Right atrium auricular region (tissue), 2 donors: ENCODE data around the gene KANK4. TPM values are rescaled to one million over a fixed set of nuclear protein-coding genes. Genes with fewer than 3 reads are reported as not detected.

Experiments used
- DNase-seq: peaks from one replicate; pipeline ENCODE4 v3.0.0-alpha.2; 2019; ENCODE audit warnings: low spot score
- H3K27ac ChIP-seq, 2 donors: fragments of 200-600 bp; sonication (generic); 1 replicate in 1 of 2; 2 replicates in 1 of 2; pipeline ENCODE4 v1.5.1; 2016 to 2019
- H3K27me3 ChIP-seq, 2 donors: fragments of 200-600 bp; sonication (generic); one replicate each; pipeline versions ENCODE4 v1.5.1 to v1.6.0; 2017 to 2019
- H3K36me3 ChIP-seq: fragments of 200-600 bp; sonication (generic); one replicate; pipeline ENCODE4 v1.5.1; 2016
- H3K4me1 ChIP-seq, 2 donors: fragments of 200-600 bp; sonication (generic); one replicate each; pipeline versions ENCODE4 v1.5.1 to v1.6.0; 2017 to 2019
- H3K4me3 ChIP-seq, 2 donors: fragments of 200-600 bp; sonication (generic); 1 replicate in 1 of 2; 2 replicates in 1 of 2; pipeline ENCODE4 v1.5.1; 2017 to 2019; ENCODE audit warnings: mild to moderate bottlenecking in 1 of 2, moderate library complexity in 1 of 2
- H3K9me3 ChIP-seq, 2 donors: fragments of 200-600 bp; sonication (generic); one replicate each; pipeline ENCODE4 v1.5.1; 2019
- total RNA-seq, 2 donors: library from RNA; depleted of rRNA; stranded (reverse); fragments of >200 nt; gene quantifications; one replicate each; pipeline ENCODE4 v1.1.0, GENCODE V29; 2016
- TF ChIP-seq, protein P1 (sequence below), 2 donors: fragments of 200-600 bp; sonication (generic); IDR thresholded peaks; one replicate each; pipeline ENCODE4 v1.5.1; 2019; ENCODE audit warnings: antibody characterized with exemption in 2 of 2

The KANK4 gene
- total RNA-seq, 2 donors from 2014 or later: 0.12 to 0.63 TPM

DNA sequence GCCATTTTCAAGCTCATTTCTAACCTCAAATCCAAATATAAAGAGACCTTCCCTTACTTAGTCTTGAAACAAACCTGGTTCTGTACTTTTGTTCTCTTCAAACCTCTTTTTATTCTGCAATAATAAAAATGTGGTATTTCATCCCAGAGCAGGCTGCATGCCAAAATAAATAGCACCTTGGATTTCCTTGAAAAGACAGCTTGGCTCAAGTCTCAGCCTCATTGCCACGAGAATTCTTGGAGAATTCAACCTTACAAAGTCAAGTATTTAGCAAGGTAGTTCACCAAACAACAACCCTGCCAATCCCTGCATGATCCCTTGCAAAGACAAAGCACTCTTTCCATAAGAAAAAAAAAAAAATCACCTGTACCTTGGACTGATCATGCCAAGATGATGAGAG lies 33.8 kb downstream of the KANK4 start:
- H3K9me3 ChIP-seq: no peaks in the 10 kb centered on the region
- no peaks in the 10 kb centered on the region for H3K36me3 ChIP-seq
- TF ChIP-seq, protein P1, sequence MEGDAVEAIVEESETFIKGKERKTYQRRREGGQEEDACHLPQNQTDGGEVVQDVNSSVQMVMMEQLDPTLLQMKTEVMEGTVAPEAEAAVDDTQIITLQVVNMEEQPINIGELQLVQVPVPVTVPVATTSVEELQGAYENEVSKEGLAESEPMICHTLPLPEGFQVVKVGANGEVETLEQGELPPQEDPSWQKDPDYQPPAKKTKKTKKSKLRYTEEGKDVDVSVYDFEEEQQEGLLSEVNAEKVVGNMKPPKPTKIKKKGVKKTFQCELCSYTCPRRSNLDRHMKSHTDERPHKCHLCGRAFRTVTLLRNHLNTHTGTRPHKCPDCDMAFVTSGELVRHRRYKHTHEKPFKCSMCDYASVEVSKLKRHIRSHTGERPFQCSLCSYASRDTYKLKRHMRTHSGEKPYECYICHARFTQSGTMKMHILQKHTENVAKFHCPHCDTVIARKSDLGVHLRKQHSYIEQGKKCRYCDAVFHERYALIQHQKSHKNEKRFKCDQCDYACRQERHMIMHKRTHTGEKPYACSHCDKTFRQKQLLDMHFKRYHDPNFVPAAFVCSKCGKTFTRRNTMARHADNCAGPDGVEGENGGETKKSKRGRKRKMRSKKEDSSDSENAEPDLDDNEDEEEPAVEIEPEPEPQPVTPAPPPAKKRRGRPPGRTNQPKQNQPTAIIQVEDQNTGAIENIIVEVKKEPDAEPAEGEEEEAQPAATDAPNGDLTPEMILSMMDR (IDR thresholded peaks at IDR 0.05): no peak
- H3K27me3 ChIP-seq: no peaks in the 10 kb centered on the region
- no peak overlapping the region for H3K27ac ChIP-seq
- peaks cover 0 to 6% of the 10 kb centered on the region in 2 donors for H3K4me1 ChIP-seq
- no peak overlapping the region for H3K4me3 ChIP-seq
- DNase-seq: no peak

DNA sequence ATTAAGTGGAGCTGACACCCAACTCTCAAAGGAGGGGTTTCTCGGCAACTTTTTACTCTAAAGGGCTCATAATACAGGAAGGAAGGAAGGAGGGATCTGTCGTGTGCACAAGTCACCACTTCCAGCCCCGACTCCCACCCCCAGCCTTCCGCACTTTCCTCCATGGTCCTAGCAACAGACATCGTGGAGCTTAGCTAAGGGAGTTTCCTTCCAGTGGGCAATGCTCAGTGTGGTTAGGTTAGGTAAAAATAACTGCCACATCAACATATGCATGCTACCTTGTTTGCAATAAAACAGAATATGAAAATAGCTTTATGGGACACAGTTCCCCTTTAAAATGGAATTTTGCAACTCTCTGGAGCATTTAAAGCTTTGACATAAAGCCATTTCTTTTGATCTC lies 35.2 kb downstream of the KANK4 start:
- Histone ChIP-seq H3K36me3 (no peaks in the 10 kb centered on the region), H3K27ac (no peak overlapping the region), H3K27me3 (no peaks in the 10 kb centered on the region), H3K9me3 (no peaks in the 10 kb centered on the region), H3K4me1 (peaks cover 0 to 6% of the 10 kb centered on the region in 2 donors), H3K4me3 (no peak overlapping the region)
- DNase-seq: no peak
- TF ChIP-seq, protein P1 (IDR thresholded peaks at IDR 0.05): no peak

DNA sequence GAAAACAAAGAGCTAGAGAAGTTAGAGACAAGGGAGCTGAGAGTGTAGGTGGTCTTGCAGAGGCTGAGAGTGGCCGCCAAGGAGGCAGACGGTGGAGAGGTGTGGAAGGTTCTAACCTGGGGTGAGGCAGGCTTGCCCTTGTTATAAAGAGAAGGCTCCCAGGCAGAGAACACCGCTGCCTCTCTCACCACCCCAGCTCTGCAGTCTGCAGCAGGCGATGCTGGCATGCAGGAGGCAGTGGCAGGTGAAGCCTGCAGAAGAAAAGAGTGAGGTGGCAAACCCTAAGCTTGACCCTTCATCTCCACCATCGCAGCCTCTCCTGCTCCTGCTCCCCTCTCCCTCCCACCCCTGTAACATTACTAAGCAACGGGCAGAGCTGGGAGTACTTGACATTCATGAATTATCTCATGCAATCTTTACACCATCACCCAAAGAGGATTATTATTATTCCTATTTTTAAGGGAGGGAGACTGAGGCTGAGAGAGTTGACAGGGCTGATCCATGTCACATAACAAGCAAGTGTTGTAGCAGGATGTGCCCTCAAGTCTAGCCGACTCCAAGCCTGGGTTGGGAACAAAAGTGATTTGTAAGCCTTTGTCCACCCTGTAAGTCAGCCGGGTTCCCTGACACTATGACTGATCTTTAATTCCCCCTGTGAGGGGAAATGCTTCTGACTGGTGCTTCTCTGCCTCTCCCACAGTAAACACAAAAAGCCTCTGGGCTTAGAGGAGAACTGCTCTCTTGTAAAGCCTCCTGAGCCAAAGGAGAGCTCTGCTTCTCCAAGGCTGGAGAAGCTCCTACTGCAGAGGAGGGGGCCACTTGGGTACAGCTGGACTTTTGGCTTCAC lies 36.1 kb downstream of the KANK4 start:
- H3K9me3 ChIP-seq: no peaks in the 10 kb centered on the region
- H3K27me3 ChIP-seq: no peaks in the 10 kb centered on the region
- H3K4me1 ChIP-seq: peaks cover 0 to 6% of the 10 kb centered on the region in 2 donors
- TF ChIP-seq, protein P1 (IDR thresholded peaks at IDR 0.05): no peak
- H3K27ac ChIP-seq: no peak overlapping the region
- H3K4me3 ChIP-seq: no peak overlapping the region
- no peaks in the 10 kb centered on the region for H3K36me3 ChIP-seq
- DNase-seq: no peak

DNA sequence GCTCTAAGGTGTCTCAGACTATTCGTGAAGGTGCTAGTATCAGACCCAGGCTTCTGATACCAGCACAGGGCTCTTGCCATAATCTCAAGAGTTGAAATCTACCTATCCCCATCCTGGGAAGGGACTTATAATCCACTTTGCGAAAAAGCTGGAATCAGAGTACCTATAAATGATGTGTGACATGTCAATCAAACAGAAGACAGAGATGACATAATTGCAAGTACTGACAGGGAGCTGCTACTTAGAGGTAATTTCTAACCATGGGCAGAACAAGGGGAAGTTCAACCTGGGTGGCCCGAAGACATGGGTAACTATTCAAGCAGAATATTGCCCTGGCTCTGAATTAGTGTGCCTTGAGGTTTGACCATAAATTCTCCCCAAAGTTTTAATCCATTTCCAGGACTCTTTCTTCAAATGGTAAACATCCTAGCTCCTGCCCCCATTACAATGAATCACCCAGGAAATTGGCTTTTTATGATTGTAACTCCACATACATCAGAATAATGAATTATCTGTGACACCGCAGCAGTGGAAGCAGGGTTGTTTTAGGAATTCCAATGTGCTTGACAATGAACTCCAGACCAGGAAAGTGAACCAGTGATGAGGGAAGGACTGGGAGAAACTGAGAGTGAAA lies 37.2 kb downstream of the KANK4 start:
- H3K36me3 ChIP-seq: no peaks in the 10 kb centered on the region
- H3K4me3 ChIP-seq: no peak overlapping the region
- H3K27ac ChIP-seq: no peak overlapping the region
- TF ChIP-seq, protein P1 (IDR thresholded peaks at IDR 0.05): no peak
- no peak for DNase-seq
- H3K9me3 ChIP-seq: peaks cover 0 to 7% of the 10 kb centered on the region in 2 donors
- no peaks in the 10 kb centered on the region for H3K27me3 ChIP-seq
- peaks cover 0 to 6% of the 10 kb centered on the region in 2 donors for H3K4me1 ChIP-seq

DNA sequence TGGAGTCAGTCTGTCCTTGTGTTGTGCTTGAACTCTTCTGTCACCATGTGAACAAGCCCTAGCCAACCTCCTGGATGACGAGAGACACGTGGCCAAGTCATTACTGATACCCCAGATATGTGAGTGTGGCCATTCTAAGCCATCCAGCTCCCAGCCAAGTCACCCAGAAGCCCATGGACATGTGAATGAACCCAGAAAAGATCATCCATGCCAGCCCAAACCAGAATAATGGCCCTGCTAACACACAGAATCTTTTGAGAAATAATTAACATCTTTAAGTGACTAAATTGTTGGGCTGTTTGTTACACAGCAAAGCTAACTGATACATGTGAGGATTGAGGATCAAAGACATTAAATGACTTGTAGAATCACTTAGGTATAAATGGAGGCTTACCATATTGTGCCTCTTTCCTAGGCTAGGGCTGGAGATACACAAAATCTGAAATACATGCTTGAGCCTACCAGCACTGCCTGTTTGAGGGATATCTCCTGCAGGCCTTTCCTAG lies 38.2 kb downstream of the KANK4 start:
- H3K36me3 ChIP-seq: no peaks in the 10 kb centered on the region
- H3K4me1 ChIP-seq: peaks cover 0 to 2% of the 10 kb centered on the region in 2 donors
- H3K9me3 ChIP-seq: peaks cover 0 to 7% of the 10 kb centered on the region in 2 donors
- TF ChIP-seq, protein P1 (IDR thresholded peaks at IDR 0.05): no peak
- no peaks in the 10 kb centered on the region for H3K27me3 ChIP-seq
- H3K4me3 ChIP-seq: no peak overlapping the region
- H3K27ac ChIP-seq: no peak overlapping the region
- DNase-seq: no peak
